HG02981 (cell line): Measurements from ENCODE around the gene MYO16.

Experiments used
- ATAC-seq: cut with Tn5 transposase; IDR thresholded peaks from one replicate; pipeline ENCODE4 v1.9.1; 2021; ENCODE audit warnings: mild to moderate bottlenecking, moderate library complexity; ENCODE audit not compliant: unreplicated experiment

Gene MYO16

GRCh38 chr13:108927615-108928014, 298.2 kb downstream of the MYO16 start:
- no peak for ATAC-seq

- ATAC-seq, result no peak
These were observed 300.3 kb downstream of the MYO16 start for GRCh38 chr13:108929532-108930206.

DNA sequence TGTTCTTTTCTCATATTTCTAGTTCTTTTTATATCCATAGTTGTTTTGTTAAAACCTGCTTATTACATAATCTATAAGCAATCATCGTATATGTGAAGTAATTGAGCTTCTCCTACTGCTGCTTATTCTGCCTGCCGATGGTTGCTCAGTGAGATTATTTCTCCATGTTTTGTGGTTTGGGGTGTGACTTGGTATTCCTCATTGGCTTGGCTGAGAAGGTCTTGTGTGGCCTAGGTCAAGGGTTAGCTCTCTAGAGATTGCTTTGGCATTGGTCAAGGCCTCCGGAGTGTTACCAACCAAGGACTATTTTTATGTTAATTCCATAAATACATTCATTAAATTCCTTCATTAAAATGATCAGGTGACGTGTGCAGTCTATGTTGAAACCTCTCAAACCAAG, 302.8 kb downstream of the MYO16 start:
- ATAC-seq, result no peak

- ATAC-seq, result no peak
These were observed 303.6 kb downstream of the MYO16 start for GRCh38 chr13:108933061-108933460.

DNA sequence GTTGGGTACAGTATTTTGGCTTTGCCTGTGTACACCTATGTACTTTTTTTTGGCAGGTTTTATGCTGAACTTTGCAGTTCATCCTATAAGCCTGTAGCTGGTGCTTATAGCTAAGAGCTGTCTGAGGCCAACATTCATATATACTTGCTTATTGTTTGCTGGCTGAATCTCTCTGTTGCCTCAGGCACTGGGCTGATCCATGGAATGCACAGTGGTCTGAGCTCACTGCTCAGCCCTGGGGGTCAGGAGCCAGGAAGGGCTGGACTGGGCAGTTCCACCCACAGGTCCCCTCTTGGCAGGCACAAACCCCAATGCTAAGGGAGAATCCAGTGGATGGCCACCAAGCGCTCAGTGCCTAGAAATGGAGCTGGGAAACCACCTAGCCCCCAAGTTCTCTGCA, 308.7 kb downstream of the MYO16 start:
- no peak for ATAC-seq

DNA sequence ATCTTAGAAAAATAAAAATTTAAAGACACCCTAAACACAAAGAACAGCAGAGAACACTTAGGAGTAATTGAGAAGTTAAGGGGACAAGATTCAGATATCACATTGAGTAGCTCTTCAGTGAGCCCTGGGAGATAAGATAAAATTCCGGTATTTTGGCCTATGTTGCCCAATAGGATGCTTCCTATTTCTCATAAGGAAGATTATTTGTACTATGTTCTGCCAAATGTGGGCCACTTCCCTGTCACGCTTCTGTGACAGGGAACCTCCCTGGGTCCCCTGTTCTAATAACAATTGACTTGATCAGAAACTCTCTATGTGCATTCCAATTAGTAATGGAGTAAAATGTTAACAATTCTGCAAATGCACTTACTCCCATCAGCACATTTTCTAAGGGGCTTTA, 310.7 kb downstream of the MYO16 start:
- ATAC-seq, result no peak

DNA sequence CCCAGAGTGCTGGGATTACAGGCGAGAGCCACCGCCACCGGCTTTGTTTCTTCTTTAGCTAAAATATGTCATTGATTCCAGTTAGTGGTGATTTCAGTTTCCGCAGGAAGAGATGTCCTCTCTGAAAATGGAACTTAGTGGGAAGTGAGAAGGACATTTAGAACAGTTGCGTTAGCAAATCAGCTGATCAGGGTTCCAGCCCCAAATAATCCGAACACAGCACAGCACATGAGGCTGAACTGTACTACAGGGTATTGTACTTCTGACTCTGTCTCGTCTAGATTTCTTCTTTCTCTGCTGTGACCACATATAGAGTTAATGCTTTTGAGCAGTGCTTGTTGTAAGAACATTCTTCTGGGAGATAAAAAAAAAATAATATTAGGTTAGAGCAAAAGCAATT, 314.4 kb downstream of the MYO16 start:
- no peak for ATAC-seq

DNA sequence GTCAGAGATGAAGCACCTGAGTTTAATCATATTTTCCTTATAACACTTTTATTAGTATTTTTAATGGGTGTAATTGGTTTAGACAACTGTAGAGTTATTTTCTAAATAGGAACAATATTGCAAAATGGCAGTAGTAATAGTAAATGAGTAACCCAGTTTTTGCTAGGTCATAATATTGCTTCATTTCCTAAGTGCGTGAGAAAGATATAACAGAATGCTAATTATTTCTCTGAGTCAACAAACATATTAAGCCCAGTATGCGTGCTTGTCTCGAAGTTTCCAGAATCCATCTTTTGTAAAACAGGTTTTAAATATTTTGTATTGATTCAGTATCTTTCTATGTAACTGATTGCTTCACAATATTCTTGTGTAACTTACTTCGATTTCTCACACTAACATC, 315.3 kb downstream of the MYO16 start:
- ATAC-seq, result no peak

DNA sequence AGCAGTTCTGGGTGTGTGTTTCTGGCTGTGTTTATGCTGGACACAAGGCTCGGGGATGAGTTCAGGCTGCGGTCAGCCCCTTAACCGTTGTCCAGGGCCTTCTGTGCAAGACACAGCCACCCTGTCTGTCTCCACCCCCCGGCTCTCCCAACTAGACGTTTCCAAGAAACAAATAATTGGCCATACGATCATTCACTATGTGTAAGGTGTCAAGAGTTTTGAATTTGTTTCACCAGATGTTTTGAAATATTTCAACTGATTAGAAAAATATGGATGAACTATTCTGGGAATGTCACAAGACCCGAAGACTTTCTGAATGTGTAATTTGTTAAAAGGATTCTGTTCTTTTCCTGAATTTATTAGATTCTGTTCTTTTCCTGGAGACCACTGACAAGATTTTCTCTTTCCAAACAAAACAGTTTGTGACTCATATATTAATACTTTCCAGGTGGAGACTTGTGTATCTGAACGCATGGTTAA, 318.2 kb downstream of the MYO16 start:
- no peak for ATAC-seq

GRCh38 chr13:108948251-108948671, 318.9 kb downstream of the MYO16 start:
- no peak for ATAC-seq

DNA sequence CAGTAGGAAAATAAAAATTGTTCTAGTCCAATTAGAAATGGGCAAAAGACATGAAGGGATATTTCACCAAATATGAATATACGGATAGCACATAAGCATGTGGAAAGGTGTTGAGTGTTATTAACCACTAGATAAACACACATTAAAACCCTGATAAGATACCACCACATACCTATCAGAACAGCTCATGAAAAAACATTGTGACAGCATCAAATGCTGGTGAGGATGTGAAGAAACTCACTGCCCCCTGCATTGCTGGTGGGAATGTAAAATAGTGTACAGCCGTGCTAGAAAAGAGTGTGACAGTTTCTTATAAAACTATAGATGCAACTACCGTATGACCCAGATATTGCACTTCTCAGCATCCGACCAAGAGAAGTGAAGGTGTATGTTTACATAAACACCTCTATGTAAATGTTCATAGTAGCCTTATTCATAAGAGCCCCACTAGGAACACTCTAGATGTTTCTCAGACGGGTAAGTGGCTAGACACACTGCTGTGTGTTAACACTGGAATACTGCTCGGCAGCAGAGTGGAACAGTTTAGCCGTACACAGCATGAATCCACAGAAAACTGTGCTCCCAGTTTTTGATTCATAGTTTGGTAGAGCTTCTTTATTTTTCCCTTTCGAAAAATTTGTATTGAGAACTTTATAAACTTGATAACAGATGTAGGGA, 321.1 kb downstream of the MYO16 start:
- no peak for ATAC-seq

GRCh38 chr13:108955741-108956140, 326.3 kb downstream of the MYO16 start:
- ATAC-seq, result no peak

- no peak for ATAC-seq
These were observed 328.1 kb downstream of the MYO16 start for GRCh38 chr13:108957369-108958012.

GRCh38 chr13:108958013-108958376, 328.6 kb downstream of the MYO16 start:
- ATAC-seq, result no peak

- ATAC-seq, result no peak
These were observed 329.8 kb downstream of the MYO16 start for GRCh38 chr13:108959234-108959633.

DNA sequence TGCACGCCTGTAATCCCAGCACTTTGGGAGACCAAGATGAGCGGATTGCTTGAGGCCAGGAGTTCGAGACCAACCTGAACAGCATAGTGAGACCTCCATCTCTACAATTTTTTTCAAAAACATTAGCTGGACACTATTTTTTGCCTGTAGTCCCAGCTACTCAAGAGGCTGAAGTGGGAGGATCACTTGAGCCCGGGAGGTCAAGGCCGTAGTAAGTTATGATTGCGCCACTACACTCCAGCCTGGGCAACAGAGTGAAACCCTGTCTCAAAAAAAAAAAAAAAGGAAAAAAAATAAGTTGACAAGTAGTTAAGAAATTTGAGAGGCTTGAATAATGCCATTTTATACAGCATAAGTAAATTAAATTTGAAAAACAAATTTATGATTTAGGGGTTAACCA, 330.6 kb downstream of the MYO16 start:
- ATAC-seq, result no peak

DNA sequence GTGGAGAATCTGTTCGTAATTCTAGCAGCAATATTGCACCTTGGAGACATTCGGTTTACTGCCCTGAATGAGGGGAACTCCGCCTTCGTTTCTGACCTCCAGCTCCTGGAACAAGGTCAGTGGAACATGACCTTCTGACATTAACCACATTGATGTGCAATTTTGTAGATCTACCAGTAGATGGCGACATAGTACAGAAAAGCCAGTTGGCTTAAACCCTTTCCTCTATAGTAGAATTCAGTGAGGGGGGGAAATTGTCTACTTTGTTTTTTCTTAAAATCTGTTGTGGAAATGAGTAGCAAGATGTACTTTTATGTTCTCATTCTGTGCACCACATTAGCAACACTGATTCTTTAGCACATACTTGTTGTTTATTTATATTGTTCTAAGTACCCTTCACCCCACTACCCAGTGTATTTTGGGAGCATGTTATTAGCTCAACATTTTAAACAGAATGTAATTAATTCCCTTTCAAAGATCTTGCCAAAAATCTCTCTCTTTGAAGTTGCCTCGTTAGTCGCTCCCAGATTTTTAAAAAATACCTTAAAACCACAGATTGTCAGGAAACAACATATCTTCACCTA, 332.2 kb downstream of the MYO16 start:
- peak; percentile 92 for ATAC-seq

- ATAC-seq, result no peak
These were observed 333.2 kb downstream of the MYO16 start for GRCh38 chr13:108962654-108963053.

- ATAC-seq, result no peak
These were observed 333.9 kb downstream of the MYO16 start for GRCh38 chr13:108963276-108963810.

DNA sequence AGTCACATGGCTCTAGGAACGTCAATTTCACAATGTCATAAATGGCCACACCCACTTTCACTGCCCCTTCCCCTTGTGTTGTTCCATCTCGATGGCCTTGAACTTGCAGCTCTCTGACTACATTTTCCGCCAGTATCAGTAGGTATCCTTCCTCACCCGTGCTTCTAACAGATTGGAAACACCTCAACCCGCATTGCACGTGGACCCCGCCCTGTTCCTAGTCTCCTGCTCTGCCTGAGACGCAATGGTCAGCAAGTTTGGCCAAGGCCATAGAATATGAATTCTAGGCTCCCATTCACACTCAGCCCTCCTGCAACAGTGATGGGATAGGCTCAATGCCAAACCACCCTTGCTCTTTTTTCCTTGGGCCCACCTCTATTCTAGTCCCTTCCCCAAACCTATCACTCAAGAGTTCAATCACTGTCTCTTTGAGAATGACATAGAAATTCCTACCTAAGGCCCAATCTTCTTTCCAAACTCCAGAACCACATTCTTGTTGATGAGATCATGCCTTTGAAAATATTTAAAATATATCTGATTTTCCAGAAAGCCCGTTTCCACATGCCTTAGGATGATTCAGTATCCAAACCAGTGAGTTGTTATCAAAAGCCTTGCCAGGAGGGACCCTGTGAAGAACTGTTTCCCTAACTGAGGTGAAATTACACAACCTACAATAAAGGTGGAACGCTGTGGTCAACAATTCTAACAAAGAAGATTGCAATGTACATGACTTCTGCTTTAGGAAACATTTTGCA, 334.6 kb downstream of the MYO16 start:
- ATAC-seq, result no peak

- no peak for ATAC-seq
These were observed 335.2 kb downstream of the MYO16 start for GRCh38 chr13:108964606-108965005.
